GM18519 (cell line): ENCODE data around the gene MPHOSPH10.
"Not testable (repeated sequence)": the region's sequence is repeated elsewhere in the genome, so short reads cannot be mapped to it uniquely, and the experiment has no call there.

Experiments used
- ATAC-seq: cut with Tn5 transposase; IDR thresholded peaks from one replicate; pipeline ENCODE4 v1.9.1; 2021; ENCODE audit warnings: mild to moderate bottlenecking, moderate library complexity; ENCODE audit not compliant: unreplicated experiment, low FRiP score

Gene MPHOSPH10

GRCh38 chr2:71130152-71130904, at the start of gene MPHOSPH10, which contains the start of gene MCEE:
Gene MPHOSPH10 (plus strand): TSS chr2:71130634. CDS start chr2:71130666, 32 bp downstream.
Gene MCEE (minus strand): TSS chr2:71130229. CDS start chr2:71130219, 10 bp downstream.
- peak; percentile 79 for ATAC-seq

GRCh38 chr2:71082402-71083252, 47.8 kb upstream of the MPHOSPH10 start:
- ATAC-seq: no peak

- ATAC-seq: not testable (repeated sequence)
Measured at GRCh38 chr2:71083297-71083696, 47.1 kb upstream of the MPHOSPH10 start.

GRCh38 chr2:71083752-71084312, 46.6 kb upstream of the MPHOSPH10 start:
- ATAC-seq: not testable (repeated sequence)

- not testable (repeated sequence) for ATAC-seq
Measured at GRCh38 chr2:71085325-71086003, 45.0 kb upstream of the MPHOSPH10 start.

GRCh38 chr2:71089475-71089874, 41.0 kb upstream of the MPHOSPH10 start:
- not testable (repeated sequence) for ATAC-seq

- ATAC-seq: not testable (repeated sequence)
Measured at GRCh38 chr2:71091808-71092207, 38.6 kb upstream of the MPHOSPH10 start.

- not testable (repeated sequence) for ATAC-seq
Measured at GRCh38 chr2:71092491-71093260, 37.8 kb upstream of the MPHOSPH10 start.

GRCh38 chr2:71100195-71100964, 30.1 kb upstream of the MPHOSPH10 start:
- no peak for ATAC-seq

- ATAC-seq: no peak
Measured at GRCh38 chr2:71101656-71102055, 28.8 kb upstream of the MPHOSPH10 start.

GRCh38 chr2:71102981-71103681, 27.3 kb upstream of the MPHOSPH10 start:
- no peak for ATAC-seq

- ATAC-seq: no peak
Measured at GRCh38 chr2:71103809-71104208, 26.6 kb upstream of the MPHOSPH10 start.

GRCh38 chr2:71106463-71106862, 24.0 kb upstream of the MPHOSPH10 start:
- not testable (repeated sequence) for ATAC-seq

GRCh38 chr2:71108091-71108490, 22.3 kb upstream of the MPHOSPH10 start:
- no peak for ATAC-seq

- ATAC-seq: no peak
Measured at GRCh38 chr2:71113843-71114242, 16.6 kb upstream of the MPHOSPH10 start.

- ATAC-seq: no peak
Measured at GRCh38 chr2:71117063-71117462, 13.4 kb upstream of the MPHOSPH10 start.

GRCh38 chr2:71120195-71120594, 10.2 kb upstream of the MPHOSPH10 start:
- ATAC-seq: no peak

GRCh38 chr2:71121479-71121878, 9.0 kb upstream of the MPHOSPH10 start:
- ATAC-seq: no peak
